Measurements from ENCODE around the gene NUP54. TPM values are rescaled to one million over a fixed set of nuclear protein-coding genes. Genes with fewer than 3 reads are reported as not detected.

Gene NUP54
- total RNA-seq, 6 donors from 2014 or later, result 13.7 to 42.0 (median 29.4) TPM

DNA sequence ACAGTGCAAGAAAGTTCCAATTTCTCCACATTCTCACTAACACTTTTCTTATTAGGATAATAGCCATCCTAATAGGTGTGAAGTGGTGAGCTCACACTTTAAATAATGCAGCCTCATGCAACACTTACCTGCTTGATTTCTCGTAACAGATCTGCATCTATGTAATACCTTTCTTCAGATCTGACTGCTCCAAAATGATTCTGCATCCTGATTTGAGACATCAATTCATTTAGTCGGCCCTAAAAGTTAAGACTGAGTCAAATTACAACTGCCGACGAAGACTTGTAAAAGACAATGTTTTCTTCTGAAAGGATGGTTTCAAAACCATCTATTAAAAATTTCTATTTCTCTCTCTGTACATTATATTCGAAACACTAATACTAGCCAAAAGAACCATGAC lies 30.7 kb downstream of the NUP54 start:
- H3K4me1 ChIP-seq, result no peaks in the 10 kb centered on the region
- no peaks in the 10 kb centered on the region for H3K27me3 ChIP-seq
- no peak for DNase-seq
- H3K4me3 ChIP-seq, result no peak overlapping the region
- no peak overlapping the region for H3K27ac ChIP-seq
- H3K9me3 ChIP-seq, result no peaks in the 10 kb centered on the region
- TF ChIP-seq, protein P1, sequence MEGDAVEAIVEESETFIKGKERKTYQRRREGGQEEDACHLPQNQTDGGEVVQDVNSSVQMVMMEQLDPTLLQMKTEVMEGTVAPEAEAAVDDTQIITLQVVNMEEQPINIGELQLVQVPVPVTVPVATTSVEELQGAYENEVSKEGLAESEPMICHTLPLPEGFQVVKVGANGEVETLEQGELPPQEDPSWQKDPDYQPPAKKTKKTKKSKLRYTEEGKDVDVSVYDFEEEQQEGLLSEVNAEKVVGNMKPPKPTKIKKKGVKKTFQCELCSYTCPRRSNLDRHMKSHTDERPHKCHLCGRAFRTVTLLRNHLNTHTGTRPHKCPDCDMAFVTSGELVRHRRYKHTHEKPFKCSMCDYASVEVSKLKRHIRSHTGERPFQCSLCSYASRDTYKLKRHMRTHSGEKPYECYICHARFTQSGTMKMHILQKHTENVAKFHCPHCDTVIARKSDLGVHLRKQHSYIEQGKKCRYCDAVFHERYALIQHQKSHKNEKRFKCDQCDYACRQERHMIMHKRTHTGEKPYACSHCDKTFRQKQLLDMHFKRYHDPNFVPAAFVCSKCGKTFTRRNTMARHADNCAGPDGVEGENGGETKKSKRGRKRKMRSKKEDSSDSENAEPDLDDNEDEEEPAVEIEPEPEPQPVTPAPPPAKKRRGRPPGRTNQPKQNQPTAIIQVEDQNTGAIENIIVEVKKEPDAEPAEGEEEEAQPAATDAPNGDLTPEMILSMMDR (IDR thresholded peaks at IDR 0.05), result no peak
- TF ChIP-seq EP300 (IDR thresholded peaks at IDR 0.05) (no peak), POLR2A (IDR thresholded peaks at IDR 0.05) (no peak), POLR2AphosphoS5 (IDR thresholded peaks at IDR 0.05) (no peak)
- ATAC-seq (ENCODE audit: low FRiP score in 2 of 2), result no peak
- 97 to 98% methylated on average over 5 of the region's 5 CpGs for WGBS, 2 donors
- H3K36me3 ChIP-seq, result peaks cover 8 to 98% (median 31%) of the 10 kb centered on the region in 4 donors

DNA sequence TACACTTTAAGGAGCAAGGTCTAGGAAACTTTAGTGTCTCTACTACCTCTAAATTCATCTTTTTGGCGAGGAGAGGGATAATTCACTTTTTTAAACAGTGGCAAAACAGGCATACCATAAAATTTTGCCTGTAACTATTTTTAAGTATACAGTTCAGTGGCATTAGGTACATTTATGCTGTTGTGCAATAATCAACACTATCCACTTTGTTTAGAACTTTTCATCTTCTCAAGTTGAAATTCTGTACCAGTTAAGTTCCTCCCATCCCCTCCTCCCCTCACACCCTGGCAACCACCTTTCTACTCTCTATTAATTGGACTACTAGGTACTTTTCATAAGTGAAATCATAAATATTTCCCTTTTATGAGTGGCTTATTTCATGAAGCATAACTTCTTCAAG lies 31.4 kb downstream of the NUP54 start:
- no peak overlapping the region for H3K4me3 ChIP-seq
- H3K36me3 ChIP-seq, result peaks cover 8 to 98% (median 30%) of the 10 kb centered on the region in 4 donors
- no peak overlapping the region for H3K27ac ChIP-seq
- ATAC-seq (ENCODE audit: low FRiP score in 2 of 2) (no peak), DNase-seq (no peak)
- no peaks in the 10 kb centered on the region for H3K4me1 ChIP-seq
- TF ChIP-seq POLR2AphosphoS5 (IDR thresholded peaks at IDR 0.05) (no peak), POLR2A (IDR thresholded peaks at IDR 0.05) (no peak), EP300 (IDR thresholded peaks at IDR 0.05) (no peak)
- TF ChIP-seq, protein P1 (IDR thresholded peaks at IDR 0.05), result no peak
- H3K27me3 ChIP-seq, result no peaks in the 10 kb centered on the region
- no peaks in the 10 kb centered on the region for H3K9me3 ChIP-seq
- WGBS, 2 donors, result 97 to 100% methylated on average over 1 of the region's 1 CpG

DNA sequence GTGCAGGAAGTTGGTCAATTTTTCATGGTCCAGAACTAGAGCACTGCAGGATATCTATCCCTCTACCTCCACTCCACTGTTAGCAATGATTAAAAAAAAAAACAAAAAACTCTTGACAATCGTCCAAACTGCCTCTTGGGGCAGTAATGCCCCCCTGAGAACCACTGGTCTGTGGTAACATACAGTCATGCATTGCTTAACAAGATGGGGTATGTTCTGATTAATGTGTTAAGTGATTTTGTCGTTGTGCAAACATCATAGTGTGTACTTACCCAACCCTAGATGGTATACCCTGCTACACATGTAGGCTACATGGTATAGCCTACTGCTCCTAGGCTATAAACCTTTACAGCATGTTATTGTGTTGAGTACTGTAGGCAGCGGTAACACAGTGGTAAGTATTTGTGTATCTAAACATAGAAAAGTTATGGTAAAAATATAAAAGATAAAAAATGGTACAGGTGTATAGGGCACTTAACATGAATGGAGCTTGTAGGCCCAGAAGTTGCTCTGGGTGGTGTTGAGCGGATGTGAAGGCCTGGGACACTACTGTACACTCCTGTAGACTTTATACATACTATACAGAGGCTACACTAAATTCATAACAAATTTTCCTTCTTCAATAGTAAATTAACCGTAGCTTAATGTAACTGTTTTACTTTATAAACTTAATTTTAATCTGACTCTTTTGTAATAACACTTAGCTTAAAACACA lies 39.6 kb downstream of the NUP54 start:
- no peak for TF ChIP-seq POLR2A (IDR thresholded peaks at IDR 0.05)
- no peaks in the 10 kb centered on the region for H3K9me3 ChIP-seq
- DNase-seq, result no peak
- peaks cover 0 to 20% (median 2%) of the 10 kb centered on the region in 4 donors for H3K36me3 ChIP-seq
- no peaks in the 10 kb centered on the region for H3K27me3 ChIP-seq
- no peak for ATAC-seq (ENCODE audit: low FRiP score in 2 of 2)
- H3K4me3 ChIP-seq, result no peak overlapping the region
- H3K4me1 ChIP-seq, result no peaks in the 10 kb centered on the region
- WGBS, 2 donors, result 50 to 51% methylated on average over 5 of the region's 5 CpGs
- no peak overlapping the region for H3K27ac ChIP-seq

DNA sequence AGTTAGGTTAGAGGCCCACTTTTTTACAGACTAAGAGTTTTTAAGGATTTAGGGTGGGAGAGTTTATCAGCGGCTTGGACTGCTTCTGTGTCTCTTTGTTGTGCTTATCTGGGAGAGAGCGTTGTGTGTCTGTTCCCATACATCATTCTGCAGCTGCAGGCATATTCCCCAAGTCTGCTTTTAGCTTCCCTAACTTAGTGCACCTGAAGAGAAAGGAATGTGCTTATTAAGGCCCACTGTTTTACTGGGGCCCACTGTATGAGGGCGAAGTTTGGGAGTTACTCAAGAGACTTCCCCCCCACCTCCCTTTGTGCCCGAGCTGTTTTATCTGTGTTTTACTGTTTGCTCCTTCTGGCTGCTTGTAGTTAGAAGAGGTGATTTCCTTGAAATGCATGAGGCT lies 41.8 kb downstream of the NUP54 start:
- 66 to 73% methylated on average over 4 of the region's 4 CpGs for WGBS, 2 donors
- ATAC-seq (ENCODE audit: low FRiP score in 2 of 2) (no peak), DNase-seq (no peak)
- Histone ChIP-seq H3K9me3 (no peaks in the 10 kb centered on the region), H3K27ac (no peak overlapping the region), H3K27me3 (no peaks in the 10 kb centered on the region), H3K4me1 (no peaks in the 10 kb centered on the region), H3K36me3 (no peaks in the 10 kb centered on the region), H3K4me3 (no peak overlapping the region)
- TF ChIP-seq, protein P1 (IDR thresholded peaks at IDR 0.05), result no peak
- TF ChIP-seq POLR2AphosphoS5 (IDR thresholded peaks at IDR 0.05) (no peak), EP300 (IDR thresholded peaks at IDR 0.05) (no peak)

DNA sequence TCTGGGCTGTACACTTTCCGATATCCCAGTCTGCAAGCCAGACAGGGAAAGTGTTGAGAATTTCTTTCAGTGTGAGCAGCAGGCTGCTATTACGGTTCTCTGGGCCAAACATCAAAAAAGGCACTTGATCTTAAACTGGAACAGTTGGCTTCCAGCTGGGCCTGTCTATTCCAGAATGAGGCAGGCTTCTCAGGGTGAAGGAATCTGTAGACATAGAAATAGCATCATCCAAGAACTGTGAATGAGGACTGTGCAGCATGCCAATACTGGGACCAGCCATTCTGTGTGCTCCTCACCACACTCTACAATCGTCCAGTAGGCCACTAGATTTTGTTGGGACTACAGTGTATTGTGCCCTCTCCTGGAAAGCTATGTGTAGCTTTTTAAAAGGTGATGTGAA lies 42.5 kb downstream of the NUP54 start:
- WGBS, 2 donors, result 75 to 81% methylated on average over 3 of the region's 3 CpGs
- Histone ChIP-seq H3K27ac (no peak overlapping the region), H3K27me3 (no peaks in the 10 kb centered on the region), H3K4me3 (no peak overlapping the region), H3K4me1 (no peaks in the 10 kb centered on the region), H3K9me3 (no peaks in the 10 kb centered on the region), H3K36me3 (no peaks in the 10 kb centered on the region)
- DNase-seq, result no peak
- no peak for ATAC-seq (ENCODE audit: low FRiP score in 2 of 2)
- no peak for TF ChIP-seq POLR2AphosphoS5 (IDR thresholded peaks at IDR 0.05)
- TF ChIP-seq, protein P1 (IDR thresholded peaks at IDR 0.05), result no peak
- no peak for TF ChIP-seq POLR2A (IDR thresholded peaks at IDR 0.05)
- TF ChIP-seq EP300 (IDR thresholded peaks at IDR 0.05), result no peak
